GM21786 (cell line): ENCODE results near the gene PLXNA4.

Source experiments
- ATAC-seq: cut with Tn5 transposase; IDR thresholded peaks from one replicate; pipeline ENCODE4 v1.9.1; 2021; ENCODE audit not compliant: unreplicated experiment

Gene PLXNA4

GRCh38 chr7:132250480-132251326 lies 325.6 kb downstream of the PLXNA4 start:
- no peak for ATAC-seq

- ATAC-seq: no peak
These were observed 326.9 kb downstream of the PLXNA4 start for GRCh38 chr7:132249256-132249971.

DNA sequence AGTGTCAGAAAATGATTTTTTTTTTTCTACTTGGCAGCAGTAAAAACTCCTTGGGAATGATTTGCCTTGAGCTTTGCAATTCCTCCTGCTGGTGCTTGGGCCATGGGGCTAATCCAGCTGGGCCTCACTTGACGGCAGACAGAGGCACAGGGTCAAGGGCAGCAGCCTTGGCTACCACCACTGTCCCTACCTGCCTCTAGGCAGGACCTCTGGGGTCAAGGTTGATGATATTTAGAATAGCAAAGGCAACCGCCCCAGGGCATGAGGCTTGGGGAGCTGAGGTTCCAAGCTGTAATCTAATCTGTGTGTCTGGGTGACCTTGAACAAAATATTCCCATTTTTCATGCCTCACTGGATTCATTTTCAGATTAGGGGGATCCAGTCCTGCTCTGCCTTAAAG lies 327.4 kb downstream of the PLXNA4 start:
- no peak for ATAC-seq

DNA sequence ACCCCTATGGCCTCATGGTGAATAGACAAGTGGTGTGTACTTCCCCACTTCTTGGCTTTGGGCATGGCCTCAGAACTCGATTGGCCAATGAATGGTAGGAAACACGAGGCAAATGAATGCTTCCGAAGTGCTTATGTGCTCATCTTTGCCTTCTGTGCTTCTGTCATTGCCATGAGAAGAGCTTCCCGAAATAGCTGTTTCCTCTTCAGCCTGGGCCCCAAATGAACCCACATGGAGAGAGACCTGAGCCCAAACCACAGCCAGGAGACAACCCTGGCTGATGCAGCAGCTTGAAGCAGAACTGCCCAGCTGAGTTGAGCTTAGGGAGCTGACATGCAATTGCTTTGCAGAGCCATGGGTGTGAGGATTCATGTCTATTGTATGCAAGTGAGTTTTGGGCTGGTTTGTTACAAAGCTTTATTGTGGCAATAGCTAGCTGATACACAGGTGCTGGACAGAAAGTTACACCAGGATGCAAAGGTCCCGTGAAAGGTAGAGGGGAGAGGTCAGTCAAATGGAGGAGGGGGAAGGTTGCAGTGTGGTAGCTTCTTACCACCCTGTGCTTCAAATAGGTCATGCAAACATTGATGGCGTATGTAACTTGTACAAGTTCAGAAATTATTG lies 328.2 kb downstream of the PLXNA4 start:
- ATAC-seq: no peak

DNA sequence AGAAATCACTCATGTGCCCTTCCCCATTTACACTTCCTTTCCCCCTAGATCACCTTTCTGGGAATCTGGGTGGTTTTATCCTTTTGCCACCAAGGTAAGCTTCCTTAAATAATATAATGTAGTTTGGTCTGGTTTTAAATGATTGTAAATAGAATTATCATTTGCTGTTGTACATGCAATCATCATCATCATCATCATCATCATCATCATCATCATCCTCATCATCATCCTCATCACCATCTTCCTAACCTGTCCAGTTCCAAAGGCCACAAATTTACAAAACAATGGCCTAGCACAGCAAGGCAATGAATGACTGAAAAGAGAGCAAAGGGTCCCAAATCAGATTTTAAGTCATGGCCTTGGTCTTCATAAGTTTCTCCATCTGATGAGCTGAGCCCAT lies 329.7 kb downstream of the PLXNA4 start:
- ATAC-seq: no peak

GRCh38 chr7:132245539-132245938 lies 330.7 kb downstream of the PLXNA4 start:
- ATAC-seq: no peak

DNA sequence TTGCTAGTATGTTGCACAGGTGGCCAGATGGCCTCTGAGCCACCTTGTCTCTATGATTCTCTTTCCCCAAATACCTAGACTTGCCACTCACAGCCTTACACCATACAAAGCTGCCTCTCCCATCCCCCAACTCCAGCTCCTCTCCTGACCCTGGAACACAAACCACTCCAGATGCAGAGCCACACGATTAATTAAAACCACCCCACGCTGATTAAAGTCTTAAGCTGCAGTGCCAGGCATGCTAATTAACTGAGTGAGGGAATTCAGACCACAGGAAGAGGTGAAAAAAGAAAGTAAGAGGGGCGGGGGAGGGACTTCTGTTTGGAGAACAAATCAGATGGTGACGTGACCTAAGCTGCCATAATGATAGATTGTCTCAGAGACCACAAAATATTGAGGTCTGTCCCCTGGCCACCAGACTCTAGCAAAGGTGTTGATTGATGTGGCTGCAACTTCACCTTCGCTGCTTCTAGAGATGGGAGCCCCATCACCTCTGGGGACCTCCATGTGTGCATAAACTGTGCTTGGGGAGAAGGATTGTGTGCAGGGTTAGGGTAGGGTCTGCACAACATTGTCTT lies 331.3 kb downstream of the PLXNA4 start:
- no peak for ATAC-seq

DNA sequence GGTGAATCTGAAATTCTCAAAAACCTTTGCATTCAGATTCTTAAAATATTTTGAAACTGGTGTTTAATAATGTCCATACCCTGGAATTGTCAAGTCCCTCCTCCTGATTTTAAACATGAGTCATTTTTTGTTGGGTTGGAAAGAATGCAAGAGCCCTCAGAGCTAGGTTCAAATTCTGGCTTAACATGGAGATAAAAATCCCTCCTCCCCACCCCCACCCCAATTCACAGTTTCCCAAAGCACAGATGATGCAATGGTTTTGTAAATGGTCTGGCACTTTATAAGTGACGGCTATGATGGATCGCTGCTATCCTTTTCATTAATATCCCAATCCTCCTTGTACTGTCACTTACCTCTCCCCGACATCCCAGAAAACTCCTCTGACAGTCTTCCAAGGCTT lies 332.8 kb downstream of the PLXNA4 start:
- ATAC-seq: no peak

GRCh38 chr7:132243051-132243450 lies 333.2 kb downstream of the PLXNA4 start:
- no peak for ATAC-seq

DNA sequence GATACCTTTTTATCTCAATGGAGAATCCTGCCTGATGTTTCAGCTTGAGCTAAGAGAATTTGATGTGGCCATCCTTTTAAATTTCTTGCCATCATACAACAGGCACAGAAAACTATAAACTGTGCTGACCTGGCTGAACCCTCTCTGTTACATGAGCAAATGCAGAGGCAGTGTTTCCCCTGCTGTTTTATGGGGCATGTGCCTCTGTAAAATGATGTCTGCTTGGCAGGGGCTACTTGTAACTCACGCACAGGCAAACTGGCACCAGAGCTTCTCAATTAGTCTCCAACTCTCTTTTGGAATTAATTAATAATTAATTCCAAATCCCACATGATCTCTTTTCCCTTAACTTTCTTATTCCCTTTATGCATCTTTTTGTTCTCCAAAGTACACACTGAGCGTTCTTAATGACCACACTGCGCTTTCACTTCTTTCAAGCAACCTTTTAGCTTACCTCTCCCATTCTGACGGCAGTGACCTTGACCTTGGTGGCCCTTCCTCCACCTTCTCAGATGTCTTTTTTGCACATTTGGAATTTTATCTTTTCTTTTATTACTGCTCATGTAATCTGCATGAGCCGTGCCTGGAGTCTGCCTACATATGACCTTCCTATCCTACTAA lies 334.0 kb downstream of the PLXNA4 start:
- ATAC-seq: no peak

- ATAC-seq: no peak
These were observed 335.3 kb downstream of the PLXNA4 start for GRCh38 chr7:132240821-132241422.

DNA sequence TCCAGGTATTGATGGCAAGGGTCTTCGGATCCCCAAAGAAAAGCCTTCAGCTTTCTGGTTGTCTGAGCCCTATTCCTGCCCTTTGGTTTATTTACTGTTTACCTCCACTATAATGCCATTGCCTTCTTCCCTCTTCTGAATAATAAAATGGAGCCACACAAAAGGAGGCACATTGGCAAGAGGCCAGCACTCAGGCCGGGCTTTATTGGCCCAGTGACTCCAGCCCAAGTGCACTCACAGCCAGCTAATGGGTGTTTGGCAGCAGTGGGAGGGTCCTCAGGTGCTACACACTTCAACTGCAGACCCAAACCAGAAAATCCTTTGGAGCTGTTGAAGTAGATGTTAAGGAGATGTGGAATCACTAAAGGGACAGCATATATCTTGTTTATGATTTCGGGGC lies 336.0 kb downstream of the PLXNA4 start:
- no peak for ATAC-seq

- no peak for ATAC-seq
These were observed 336.8 kb downstream of the PLXNA4 start for GRCh38 chr7:132239422-132239994.

GRCh38 chr7:132234711-132235110 lies 341.6 kb downstream of the PLXNA4 start:
- ATAC-seq: no peak

DNA sequence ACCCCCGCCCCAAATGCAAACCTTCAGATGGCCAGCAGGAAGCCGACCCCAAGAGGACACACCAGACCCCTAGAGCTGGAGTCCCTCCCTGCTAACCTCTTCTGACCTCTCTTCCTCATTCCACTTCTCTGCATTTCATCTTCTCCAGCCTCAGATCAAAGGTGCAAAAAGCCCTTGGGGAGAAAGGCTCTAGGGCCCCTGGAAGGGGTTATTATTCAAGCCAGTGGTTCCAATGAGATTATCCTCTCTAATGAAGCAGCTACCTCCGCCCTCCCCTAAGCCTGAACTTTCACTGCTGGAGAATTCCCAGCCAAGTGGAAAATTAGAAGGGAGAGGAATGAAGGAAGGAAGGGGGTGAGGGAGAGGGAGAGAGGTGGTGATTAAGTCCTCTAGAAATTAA lies 343.9 kb downstream of the PLXNA4 start:
- no peak for ATAC-seq

GRCh38 chr7:132230462-132230861 lies 345.8 kb downstream of the PLXNA4 start:
- no peak for ATAC-seq

DNA sequence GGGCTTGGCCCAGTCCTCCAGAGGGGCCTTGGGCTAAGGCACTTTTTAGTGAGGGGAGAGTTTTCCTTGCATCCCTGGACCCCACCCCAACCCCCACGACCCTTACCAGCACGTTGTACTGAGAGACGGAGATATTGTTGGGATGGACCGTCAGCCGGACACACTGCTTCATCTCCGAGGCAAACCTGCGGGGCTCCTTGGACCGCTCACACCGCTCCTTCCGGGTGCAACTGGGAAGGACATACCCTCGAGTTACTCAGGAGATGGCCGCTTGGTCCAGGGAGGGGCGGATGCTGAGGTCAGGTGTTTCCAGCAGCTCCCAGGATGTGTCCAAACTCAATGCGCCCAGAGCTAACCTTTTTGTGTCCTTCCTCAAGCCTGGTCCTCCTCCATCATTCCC lies 348.0 kb downstream of the PLXNA4 start:
- no peak for ATAC-seq

DNA sequence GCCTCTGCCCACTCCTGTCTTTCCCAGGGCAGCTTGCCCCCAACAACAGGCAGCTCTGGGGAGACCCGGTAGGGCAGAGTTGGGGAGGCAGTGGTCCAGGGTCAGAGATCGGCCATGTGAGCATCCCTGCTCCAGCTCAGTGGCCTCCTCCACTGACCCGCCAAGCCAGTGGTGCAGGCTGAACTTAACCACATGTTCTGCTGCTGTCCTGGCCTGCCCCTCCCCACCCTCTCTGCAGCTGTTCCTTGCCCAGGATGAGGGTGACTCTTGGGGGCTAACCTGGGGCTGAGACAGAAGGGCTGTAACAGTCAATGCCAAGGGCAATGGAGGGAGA lies 349.3 kb downstream of the PLXNA4 start:
- no peak for ATAC-seq

DNA sequence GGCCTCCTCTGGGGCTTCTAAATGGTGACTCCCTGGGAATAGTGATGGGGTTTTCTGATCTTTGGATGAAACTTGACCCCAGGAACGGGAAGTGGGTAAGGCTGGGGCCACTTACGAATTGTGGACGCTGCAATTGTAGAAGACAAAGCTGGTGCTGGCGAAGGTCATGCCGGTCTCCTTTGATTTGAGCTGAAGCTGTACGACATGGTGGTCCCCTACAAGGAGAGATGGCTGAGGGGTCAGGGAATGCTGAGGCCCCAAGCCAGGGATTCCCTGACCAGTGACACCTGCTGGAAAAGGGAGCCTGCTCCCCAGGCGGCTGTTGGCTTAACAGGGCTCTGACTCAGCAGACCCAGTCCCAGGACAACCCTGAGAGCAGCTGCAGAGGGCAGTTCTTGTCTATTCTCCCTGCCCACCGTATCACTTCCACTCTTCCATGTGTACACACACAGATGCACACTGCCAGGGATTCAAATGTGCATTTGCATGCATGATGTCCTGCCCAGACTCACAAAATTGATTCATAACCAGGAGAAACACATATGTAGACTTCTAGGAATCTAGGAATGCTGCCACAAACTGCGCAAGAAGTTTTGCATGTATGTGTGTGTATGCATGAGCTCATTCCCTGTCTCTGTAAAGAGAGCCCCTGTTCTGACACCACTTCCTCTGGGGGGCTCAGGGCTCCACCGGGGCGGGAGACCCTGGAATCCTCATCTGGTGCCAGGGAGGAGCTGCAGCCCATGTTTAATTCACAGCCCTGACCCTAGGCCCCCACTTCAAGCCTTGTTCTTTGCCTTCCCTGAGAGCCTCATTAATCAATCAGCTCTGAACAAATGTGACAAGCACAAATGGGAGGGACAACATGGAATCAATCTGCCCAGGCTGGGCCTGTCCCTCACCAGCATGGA lies 350.0 kb downstream of the PLXNA4 start:
- ATAC-seq: no peak
